ENCODE data around the gene GALK2.

DNA sequence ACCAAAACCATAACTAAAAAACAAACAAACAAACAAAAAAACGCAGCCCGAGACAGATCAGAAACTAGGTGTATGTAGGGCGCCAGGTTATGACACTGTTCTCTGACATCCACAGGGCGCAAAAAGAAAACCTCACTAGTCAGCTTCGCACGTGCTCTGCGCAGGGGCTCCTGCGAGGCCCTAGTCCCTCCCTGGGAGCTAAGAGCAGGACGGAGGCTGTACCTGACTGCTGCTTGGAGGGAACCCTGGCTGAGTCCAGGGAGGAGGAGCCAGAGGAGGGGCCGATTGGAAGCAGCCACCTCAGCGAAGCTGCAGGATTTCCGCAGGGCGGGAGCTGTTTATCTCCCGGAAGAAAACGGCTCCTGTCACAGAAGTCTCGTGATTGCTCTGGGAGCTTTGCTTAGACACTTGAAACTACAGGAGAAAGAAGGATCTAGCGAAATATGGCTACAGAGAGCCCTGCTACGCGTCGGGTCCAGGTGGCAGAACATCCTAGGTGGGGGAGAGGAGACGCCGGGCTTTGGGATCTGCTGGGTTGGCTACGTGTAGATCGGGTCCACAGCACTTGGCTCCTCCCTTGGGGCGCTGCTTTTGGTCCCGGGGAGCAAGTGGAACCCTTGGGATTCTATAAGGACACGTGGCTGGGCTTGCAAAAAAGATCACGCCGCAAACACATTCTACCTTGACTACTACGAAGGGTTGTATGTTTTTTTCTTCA, at the start of gene GALK2:
- TF ChIP-seq SNAI2 (CRISPR knock-in tag; IDR thresholded peaks at IDR 0.05), result no peak
- TF ChIP-seq, protein P1, sequence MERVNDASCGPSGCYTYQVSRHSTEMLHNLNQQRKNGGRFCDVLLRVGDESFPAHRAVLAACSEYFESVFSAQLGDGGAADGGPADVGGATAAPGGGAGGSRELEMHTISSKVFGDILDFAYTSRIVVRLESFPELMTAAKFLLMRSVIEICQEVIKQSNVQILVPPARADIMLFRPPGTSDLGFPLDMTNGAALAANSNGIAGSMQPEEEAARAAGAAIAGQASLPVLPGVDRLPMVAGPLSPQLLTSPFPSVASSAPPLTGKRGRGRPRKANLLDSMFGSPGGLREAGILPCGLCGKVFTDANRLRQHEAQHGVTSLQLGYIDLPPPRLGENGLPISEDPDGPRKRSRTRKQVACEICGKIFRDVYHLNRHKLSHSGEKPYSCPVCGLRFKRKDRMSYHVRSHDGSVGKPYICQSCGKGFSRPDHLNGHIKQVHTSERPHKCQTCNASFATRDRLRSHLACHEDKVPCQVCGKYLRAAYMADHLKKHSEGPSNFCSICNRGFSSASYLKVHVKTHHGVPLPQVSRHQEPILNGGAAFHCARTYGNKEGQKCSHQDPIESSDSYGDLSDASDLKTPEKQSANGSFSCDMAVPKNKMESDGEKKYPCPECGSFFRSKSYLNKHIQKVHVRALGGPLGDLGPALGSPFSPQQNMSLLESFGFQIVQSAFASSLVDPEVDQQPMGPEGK (CRISPR knock-in tag; IDR thresholded peaks at IDR 0.05; ENCODE audit: borderline replicate concordance), result no peak
- no peak for TF ChIP-seq OSR1 (CRISPR knock-in tag; IDR thresholded peaks at IDR 0.05)
- TF ChIP-seq, protein P2, sequence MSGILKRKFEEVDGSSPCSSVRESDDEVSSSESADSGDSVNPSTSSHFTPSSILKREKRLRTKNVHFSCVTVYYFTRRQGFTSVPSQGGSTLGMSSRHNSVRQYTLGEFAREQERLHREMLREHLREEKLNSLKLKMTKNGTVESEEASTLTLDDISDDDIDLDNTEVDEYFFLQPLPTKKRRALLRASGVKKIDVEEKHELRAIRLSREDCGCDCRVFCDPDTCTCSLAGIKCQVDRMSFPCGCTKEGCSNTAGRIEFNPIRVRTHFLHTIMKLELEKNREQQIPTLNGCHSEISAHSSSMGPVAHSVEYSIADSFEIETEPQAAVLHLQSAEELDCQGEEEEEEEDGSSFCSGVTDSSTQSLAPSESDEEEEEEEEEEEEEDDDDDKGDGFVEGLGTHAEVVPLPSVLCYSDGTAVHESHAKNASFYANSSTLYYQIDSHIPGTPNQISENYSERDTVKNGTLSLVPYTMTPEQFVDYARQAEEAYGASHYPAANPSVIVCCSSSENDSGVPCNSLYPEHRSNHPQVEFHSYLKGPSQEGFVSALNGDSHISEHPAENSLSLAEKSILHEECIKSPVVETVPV (CRISPR knock-in tag; IDR thresholded peaks at IDR 0.05), result no peak
- no peak for TF ChIP-seq ZC3H10 (CRISPR knock-in tag; IDR thresholded peaks at IDR 0.05)
- TF ChIP-seq ZFP3 (CRISPR knock-in tag; IDR thresholded peaks at IDR 0.05), result no peak
- no peak for TF ChIP-seq TOX (CRISPR knock-in tag; IDR thresholded peaks at IDR 0.05; ENCODE audit: borderline replicate concordance)
- no peak for TF ChIP-seq BACH2 (CRISPR knock-in tag; IDR thresholded peaks at IDR 0.05; ENCODE audit: borderline replicate concordance)
- no peak for TF ChIP-seq ESRRG (CRISPR knock-in tag; IDR thresholded peaks at IDR 0.05)
- TF ChIP-seq PPARA (CRISPR knock-in tag; IDR thresholded peaks at IDR 0.05; ENCODE audit: borderline replicate concordance), result no peak
- no peak for TF ChIP-seq RARB (CRISPR knock-in tag; IDR thresholded peaks at IDR 0.05)
- TF ChIP-seq, protein P3, sequence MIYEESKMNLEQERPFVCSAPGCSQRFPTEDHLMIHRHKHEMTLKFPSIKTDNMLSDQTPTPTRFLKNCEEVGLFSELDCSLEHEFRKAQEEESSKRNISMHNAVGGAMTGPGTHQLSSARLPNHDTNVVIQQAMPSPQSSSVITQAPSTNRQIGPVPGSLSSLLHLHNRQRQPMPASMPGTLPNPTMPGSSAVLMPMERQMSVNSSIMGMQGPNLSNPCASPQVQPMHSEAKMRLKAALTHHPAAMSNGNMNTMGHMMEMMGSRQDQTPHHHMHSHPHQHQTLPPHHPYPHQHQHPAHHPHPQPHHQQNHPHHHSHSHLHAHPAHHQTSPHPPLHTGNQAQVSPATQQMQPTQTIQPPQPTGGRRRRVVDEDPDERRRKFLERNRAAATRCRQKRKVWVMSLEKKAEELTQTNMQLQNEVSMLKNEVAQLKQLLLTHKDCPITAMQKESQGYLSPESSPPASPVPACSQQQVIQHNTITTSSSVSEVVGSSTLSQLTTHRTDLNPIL (CRISPR knock-in tag; IDR thresholded peaks at IDR 0.05; ENCODE audit: low read depth), result no peak
- no peak for TF ChIP-seq TCF4 (CRISPR knock-in tag; IDR thresholded peaks at IDR 0.05; ENCODE audit: borderline replicate concordance)
- TF ChIP-seq, protein P4, sequence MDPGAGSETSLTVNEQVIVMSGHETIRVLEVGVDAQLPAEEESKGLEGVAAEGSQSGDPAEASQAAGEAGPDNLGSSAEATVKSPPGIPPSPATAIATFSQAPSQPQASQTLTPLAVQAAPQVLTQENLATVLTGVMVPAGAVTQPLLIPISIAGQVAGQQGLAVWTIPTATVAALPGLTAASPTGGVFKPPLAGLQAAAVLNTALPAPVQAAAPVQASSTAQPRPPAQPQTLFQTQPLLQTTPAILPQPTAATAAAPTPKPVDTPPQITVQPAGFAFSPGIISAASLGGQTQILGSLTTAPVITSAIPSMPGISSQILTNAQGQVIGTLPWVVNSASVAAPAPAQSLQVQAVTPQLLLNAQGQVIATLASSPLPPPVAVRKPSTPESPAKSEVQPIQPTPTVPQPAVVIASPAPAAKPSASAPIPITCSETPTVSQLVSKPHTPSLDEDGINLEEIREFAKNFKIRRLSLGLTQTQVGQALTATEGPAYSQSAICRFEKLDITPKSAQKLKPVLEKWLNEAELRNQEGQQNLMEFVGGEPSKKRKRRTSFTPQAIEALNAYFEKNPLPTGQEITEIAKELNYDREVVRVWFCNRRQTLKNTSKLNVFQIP (CRISPR knock-in tag; IDR thresholded peaks at IDR 0.05; ENCODE audit: borderline replicate concordance, low read depth), result no peak

Data from SK-N-SH treated with all-trans-retinoic acid at 6 μM for 48 hours (cell line).